NCI-H748 treated with DMSO at 0.1 percent for 48 hours (cell line): ENCODE data around the gene SYK.
"Not testable (repeated sequence)": the region's sequence is repeated elsewhere in the genome, so short reads cannot be mapped to it uniquely, and the experiment has no call there.

Experiments
- DNase-seq: peaks from one replicate; lab custom pipeline; 2025; lab: John Stamatoyannopoulos, UW

Gene SYK

GRCh38 chr9:90801241-90801972 is at the start of gene SYK:
Gene SYK, plus strand, starts transcription at chr9:90801819. Its CDS starts 42,080 bp downstream, at chr9:90843899.
- DNase-seq = peak; percentile 73

- peak; percentile 80 for DNase-seq
Observed at GRCh38 chr9:90755514-90756371, 45.9 kb upstream of the SYK start.

- not testable (repeated sequence) for DNase-seq
Observed at GRCh38 chr9:90760577-90760976, 41.0 kb upstream of the SYK start.

- no peak for DNase-seq
Observed at GRCh38 chr9:90766731-90767130, 34.9 kb upstream of the SYK start.

- DNase-seq = no peak
Observed at GRCh38 chr9:90767523-90768100, 34.0 kb upstream of the SYK start.

- no peak for DNase-seq
Observed at GRCh38 chr9:90770182-90770738, 31.4 kb upstream of the SYK start.

- no peak for DNase-seq
Observed at GRCh38 chr9:90770927-90771326, 30.7 kb upstream of the SYK start.

- no peak for DNase-seq
Observed at GRCh38 chr9:90772386-90772785, 29.2 kb upstream of the SYK start.

GRCh38 chr9:90773617-90774016 is 28.0 kb upstream of the SYK start:
- DNase-seq = peak; percentile 37

GRCh38 chr9:90774071-90774470 is 27.5 kb upstream of the SYK start:
- DNase-seq = no peak

- no peak for DNase-seq
Observed at GRCh38 chr9:90774682-90775081, 26.9 kb upstream of the SYK start.

- DNase-seq = no peak
Observed at GRCh38 chr9:90775657-90776056, 26.0 kb upstream of the SYK start.

- no peak for DNase-seq
Observed at GRCh38 chr9:90778746-90779145, 22.9 kb upstream of the SYK start.

- DNase-seq = no peak
Observed at GRCh38 chr9:90783552-90783951, 18.1 kb upstream of the SYK start.

- no peak for DNase-seq
Observed at GRCh38 chr9:90783964-90784363, 17.7 kb upstream of the SYK start.

GRCh38 chr9:90787771-90788460 is 13.7 kb upstream of the SYK start:
- no peak for DNase-seq

GRCh38 chr9:90788527-90788926 is 13.1 kb upstream of the SYK start:
- DNase-seq = not testable (repeated sequence)

- no peak for DNase-seq
Observed at GRCh38 chr9:90789408-90789807, 12.2 kb upstream of the SYK start.

GRCh38 chr9:90789862-90790261 is 11.8 kb upstream of the SYK start:
- no peak for DNase-seq

- DNase-seq = not testable (repeated sequence)
Observed at GRCh38 chr9:90793024-90793423, 8.6 kb upstream of the SYK start.

GRCh38 chr9:90793729-90794128 is 7.9 kb upstream of the SYK start:
- no peak for DNase-seq

GRCh38 chr9:90795084-90795483 is 6.5 kb upstream of the SYK start:
- no peak for DNase-seq
